ENCODE measurements around the gene SERTM2. TPM values are rescaled to one million over a fixed set of nuclear protein-coding genes. Genes with fewer than 3 reads are reported as not detected.

SERTM2 gene
- total and polyA plus RNA-seq, 2 of the 8 experiments (the other 6 are each of a cell fraction or from before 2014, with no cell fraction given) = 0.45 to 0.58 TPM

- Histone ChIP-seq H3K4me3 (ENCODE audit: extremely low read depth in 1 of 4, insufficient read depth in 2 of 4, low read depth in 3 of 4, low read length in 4 of 4) (no peak overlapping the region), H2BK5ac (ENCODE audit: low read depth, low read length) (no peak overlapping the region), H4K91ac (replicated peaks; ENCODE audit: insufficient read length, low read length) (no peak overlapping the region), H3K4ac (replicated peaks; ENCODE audit: insufficient read length, low read depth, low read length) (no peak overlapping the region), H4K5ac (ENCODE audit: insufficient read length, low read depth, low read length) (no peak overlapping the region), H3K56ac (replicated peaks; ENCODE audit: insufficient read length, low read depth, low read length) (no peak overlapping the region), H3K23me2 (ENCODE audit: low read depth, low read length) (no peaks in the 10 kb centered on the region), H4K8ac (ENCODE audit: extremely low read depth, insufficient read depth, low read length) (no peak overlapping the region), H3K9me3 (ENCODE audit: insufficient read depth in 2 of 2, low read depth in 1 of 2, low read length in 1 of 2) (no peaks in the 10 kb centered on the region), H3K79me1 (ENCODE audit: low read depth, low read length) (no peaks in the 10 kb centered on the region), H3K18ac (ENCODE audit: extremely low read depth, low read length) (no peak overlapping the region), H2BK20ac (ENCODE audit: low read length) (no peak overlapping the region), H2BK120ac (replicated peaks; ENCODE audit: low read depth, low read length) (no peak overlapping the region), H3K14ac (ENCODE audit: insufficient read length) (no peak overlapping the region), H3K36me3 (ENCODE audit: control insufficient read depth in 2 of 4, insufficient read depth in 4 of 4, low read length in 3 of 4) (no peaks in the 10 kb centered on the region), H2AK5ac (ENCODE audit: low read depth, low read length) (no peak overlapping the region), H2BK12ac (ENCODE audit: low read depth, low read length) (no peak overlapping the region), H3K4me1 (replicated peaks in 1 of 4; ENCODE audit: control insufficient read depth in 3 of 4, insufficient read depth in 4 of 4, low read length in 3 of 4) (no peaks in the 10 kb centered on the region), H3K79me2 (ENCODE audit: control insufficient read depth in 1 of 2, insufficient read depth in 2 of 2, low read length in 2 of 2) (no peaks in the 10 kb centered on the region), H3K9ac (replicated peaks in 1 of 4; ENCODE audit: extremely low read depth in 1 of 4, low read depth in 3 of 4, low read length in 3 of 4) (no peak overlapping the region), H3K4me2 (ENCODE audit: insufficient read depth in 1 of 2, low read depth in 2 of 2, low read length in 2 of 2) (no peak overlapping the region), H3K27ac (ENCODE audit: low read depth, low read length) (no peak overlapping the region), H3K23ac (ENCODE audit: insufficient read length) (no peak overlapping the region), H2AFZ (ENCODE audit: low read length) (no peak overlapping the region), H2BK15ac (ENCODE audit: low read length) (no peak overlapping the region), H3K27me3 (replicated peaks in 1 of 4; ENCODE audit: control insufficient read depth in 3 of 4, extremely low read depth in 1 of 4, insufficient read depth in 3 of 4, low read length in 3 of 4) (no peaks in the 10 kb centered on the region), H4K20me1 (replicated peaks in 1 of 2; ENCODE audit: control insufficient read depth in 1 of 2, insufficient read depth in 2 of 2, low read length in 2 of 2) (no peaks in the 10 kb centered on the region)
- TF ChIP-seq USF2 (IDR thresholded peaks at IDR 0.05; ENCODE audit: low read length) = no peak
- DNase-seq (ENCODE audit: low read depth in 1 of 2, low spot score in 2 of 2) (no peak), FAIRE-seq (no peak)
- WGBS, 2 experiments (ENCODE audit: extremely low coverage in 1 of 2, insufficient coverage in 1 of 2, insufficient read length in 1 of 2, insufficient replicate concordance in 2 of 2, low coverage in 1 of 2, low lambda C conversion rate in 2 of 2, missing lambda C conversion rate in 1 of 2) = 85% methylated on average over 2 of the region's 2 CpGs; no CpG with 5 or more reads in 1 of the 2 experiments
- ChIA-PET POLR2A (ENCODE audit: partially characterized antibody) (no interaction called here), CTCF (ENCODE audit: partially characterized antibody) (no interaction called here)
These were observed 5.7 kb upstream of the SERTM2 start for GRCh38 chrX:111505783-111506182.
